Muscle layer of colon (tissue), 2 donors: Measurements from ENCODE around the gene RPL19.

Experiments
- H3K27ac ChIP-seq: one replicate; pipeline ENCODE4 v1.7.0; 2013; ENCODE audit warnings: low read depth, mild to moderate bottlenecking, low read length, moderate library complexity
- H3K27me3 ChIP-seq, 2 donors: one replicate each; pipeline ENCODE4 v1.7.0; 2013; ENCODE audit warnings: low read length in 2 of 2, mild to moderate bottlenecking in 2 of 2; ENCODE audit not compliant: insufficient read depth in 2 of 2, control insufficient read depth in 1 of 2
- H3K36me3 ChIP-seq: one replicate; pipeline ENCODE4 v1.7.0; 2013; ENCODE audit warnings: mild to moderate bottlenecking, low read length; ENCODE audit not compliant: insufficient read depth
- H3K4me1 ChIP-seq: one replicate; pipeline ENCODE4 v1.7.0; 2013; ENCODE audit warnings: mild to moderate bottlenecking, low read length; ENCODE audit not compliant: insufficient read depth
- H3K4me3 ChIP-seq, 2 donors: one replicate each; pipeline ENCODE4 v1.7.0; 2013; ENCODE audit warnings: low read length in 2 of 2, low read depth in 1 of 2, mild to moderate bottlenecking in 1 of 2, moderate library complexity in 1 of 2
- H3K9ac ChIP-seq: one replicate; pipeline ENCODE4 v1.7.0; 2013; ENCODE audit warnings: low read length
- H3K9me3 ChIP-seq: one replicate; pipeline ENCODE4 v1.7.0; 2013; ENCODE audit warnings: mild to moderate bottlenecking, low read length
- donor health status: abdominal sarcoma.
- donor health status: Adenocarcinoma of cecum.

Gene RPL19

DNA sequence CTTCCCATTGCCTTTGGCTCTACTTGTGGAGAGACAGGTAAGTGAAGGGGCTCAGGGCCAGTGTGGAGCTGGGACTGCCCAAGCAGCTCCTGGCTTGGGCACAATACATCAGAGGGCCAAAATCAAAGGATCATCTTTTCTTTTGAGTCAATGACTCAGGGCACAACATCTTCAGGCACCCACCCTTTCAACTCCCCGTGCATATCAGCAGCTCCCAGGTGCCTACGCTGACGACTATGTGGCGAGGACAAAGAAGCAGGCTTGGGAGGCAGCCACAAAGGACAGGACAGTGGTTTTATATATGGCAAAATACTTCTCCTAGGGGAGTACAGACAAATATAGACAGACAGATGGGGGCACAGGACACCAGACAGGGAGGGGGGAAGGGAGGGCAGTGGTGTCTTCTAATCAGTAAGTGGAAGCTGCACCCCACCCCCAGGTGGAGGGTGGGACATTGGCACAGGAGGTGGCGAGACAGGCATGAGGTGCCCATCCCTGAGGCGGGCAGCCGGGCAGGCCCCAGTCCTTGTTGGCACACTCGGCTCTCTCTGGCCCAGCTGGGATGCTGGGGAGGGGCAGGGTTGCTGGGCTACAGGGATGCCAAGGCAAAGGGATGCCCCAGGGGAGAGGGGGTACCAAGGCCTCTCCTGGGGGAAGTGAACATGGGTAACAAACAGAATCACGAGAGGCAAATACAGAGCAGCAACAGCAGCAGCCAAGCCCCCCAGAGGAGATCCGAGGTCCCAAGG, 26.4 kb upstream of the RPL19 start:
- H3K27ac ChIP-seq, result no peak overlapping the region
- no peaks in the 10 kb centered on the region for H3K9me3 ChIP-seq
- no peaks in the 10 kb centered on the region for H3K4me1 ChIP-seq
- H3K4me3 ChIP-seq, result no peak overlapping the region
- peaks cover 4% of the 10 kb centered on the region for H3K36me3 ChIP-seq
- no peaks in the 10 kb centered on the region for H3K27me3 ChIP-seq
- H3K9ac ChIP-seq, result no peak overlapping the region

DNA sequence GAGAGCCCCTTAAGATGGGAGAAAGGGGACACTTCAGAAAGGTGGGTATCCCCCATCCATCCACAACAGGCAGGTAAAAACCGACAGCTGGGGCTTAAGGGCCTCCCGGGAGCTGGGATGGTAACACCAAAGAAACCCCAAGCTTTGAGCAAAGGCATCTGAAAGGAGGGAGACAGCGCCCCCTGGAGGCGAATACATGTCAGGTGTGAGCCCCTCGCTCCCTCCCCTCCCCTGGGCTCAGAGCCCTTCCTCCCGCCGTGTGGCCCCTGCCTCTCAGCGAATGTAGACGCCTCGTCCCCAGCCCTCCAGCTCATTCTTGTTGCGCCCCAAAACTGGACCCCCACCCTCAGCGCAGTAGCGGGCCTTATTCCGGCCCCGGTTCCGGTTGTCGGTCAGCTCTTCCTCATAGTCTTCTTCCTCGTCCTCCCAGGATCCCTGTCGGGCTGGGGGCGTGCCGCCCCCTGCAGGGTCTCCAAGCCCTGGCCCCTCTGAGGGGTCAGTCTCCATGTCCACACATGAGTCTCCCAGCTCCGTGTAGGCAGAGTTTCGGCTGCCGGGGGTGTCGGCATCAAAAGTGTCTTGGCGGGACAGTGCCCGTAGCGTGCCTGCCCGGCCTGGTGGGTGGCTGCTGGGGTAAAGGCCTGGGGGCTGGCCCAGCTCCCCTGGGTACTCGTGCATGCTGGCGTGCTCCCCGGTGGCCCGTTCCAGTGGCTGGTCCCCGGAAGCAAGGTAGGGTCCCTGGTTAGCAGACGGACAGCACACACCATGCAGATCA, 25.0 kb upstream of the RPL19 start:
- no peak overlapping the region for H3K27ac ChIP-seq
- H3K4me1 ChIP-seq, result no peaks in the 10 kb centered on the region
- peaks cover 4% of the 10 kb centered on the region for H3K36me3 ChIP-seq
- H3K4me3 ChIP-seq, result no peak overlapping the region
- H3K9me3 ChIP-seq, result no peaks in the 10 kb centered on the region
- H3K9ac ChIP-seq, result no peak overlapping the region
- H3K27me3 ChIP-seq, result no peaks in the 10 kb centered on the region

DNA sequence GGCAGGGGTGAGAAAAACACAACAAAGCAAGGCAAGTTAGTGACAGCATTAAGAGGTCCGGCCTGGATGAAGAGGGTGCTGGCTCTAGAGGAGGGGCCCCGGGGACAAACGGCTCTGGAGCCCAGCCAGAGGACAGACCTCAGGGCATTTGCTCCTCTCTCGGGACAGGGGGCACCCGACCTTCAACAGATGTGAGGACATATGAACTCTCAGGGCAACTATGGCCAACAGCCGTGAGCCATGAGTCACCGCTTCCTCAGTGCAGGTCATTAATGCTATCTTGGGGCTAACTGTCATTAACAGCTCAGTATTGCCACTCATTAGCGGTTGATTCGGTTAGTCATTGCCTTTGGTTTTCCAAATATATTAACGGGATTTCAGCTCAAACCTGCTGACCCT, 24.4 kb upstream of the RPL19 start:
- Histone ChIP-seq H3K9ac (no peak overlapping the region), H3K27ac (no peak overlapping the region), H3K36me3 (peaks cover 4% of the 10 kb centered on the region), H3K4me1 (no peaks in the 10 kb centered on the region), H3K4me3 (no peak overlapping the region), H3K27me3 (no peaks in the 10 kb centered on the region), H3K9me3 (no peaks in the 10 kb centered on the region)

DNA sequence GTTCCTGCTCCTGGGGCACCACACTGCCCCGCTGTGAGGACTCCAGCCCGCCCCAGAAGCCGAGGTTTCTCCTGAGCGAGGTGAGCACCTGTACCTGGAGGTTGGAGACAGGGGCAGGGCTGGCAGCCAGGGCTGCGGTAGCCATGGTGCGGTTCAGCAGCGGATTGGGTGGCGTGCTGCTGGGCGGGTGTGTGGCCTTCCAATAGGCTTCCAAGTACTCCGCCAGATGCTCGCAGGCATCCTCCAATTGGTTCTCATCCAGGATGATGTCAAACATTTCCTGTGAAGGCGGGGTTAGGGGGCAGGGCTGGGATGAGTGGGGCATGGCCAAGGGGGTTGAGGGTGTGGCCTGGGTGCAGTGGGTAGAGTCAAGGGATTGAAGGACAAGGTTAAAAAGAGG, 22.8 kb upstream of the RPL19 start:
- no peaks in the 10 kb centered on the region for H3K9me3 ChIP-seq
- H3K27ac ChIP-seq, result no peak overlapping the region
- H3K4me1 ChIP-seq, result no peaks in the 10 kb centered on the region
- H3K36me3 ChIP-seq, result peaks cover 4% of the 10 kb centered on the region
- no peak overlapping the region for H3K4me3 ChIP-seq
- H3K9ac ChIP-seq, result no peak overlapping the region
- no peaks in the 10 kb centered on the region for H3K27me3 ChIP-seq

DNA sequence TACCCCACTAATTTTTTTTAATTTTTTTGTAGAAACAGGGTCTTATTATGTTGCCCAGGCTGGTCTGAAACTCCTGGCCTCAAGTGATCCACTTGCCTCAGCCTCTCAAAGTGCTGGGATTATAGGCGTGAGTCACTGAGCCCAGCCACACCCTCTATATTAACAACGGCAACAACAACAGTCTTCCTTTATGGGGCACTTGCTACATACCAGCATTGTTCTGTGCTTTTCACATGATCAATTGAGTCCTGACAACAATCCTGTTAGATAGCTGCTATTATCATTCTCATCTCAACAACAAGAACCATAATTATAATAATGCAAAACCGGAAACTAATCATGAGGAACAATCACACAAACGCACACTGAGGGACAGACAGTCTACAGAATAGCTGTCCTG, 21.5 kb upstream of the RPL19 start:
- H3K4me1 ChIP-seq, result no peaks in the 10 kb centered on the region
- H3K9me3 ChIP-seq, result no peaks in the 10 kb centered on the region
- no peak overlapping the region for H3K9ac ChIP-seq
- no peak overlapping the region for H3K27ac ChIP-seq
- peaks cover 5% of the 10 kb centered on the region for H3K36me3 ChIP-seq
- no peak overlapping the region for H3K4me3 ChIP-seq
- H3K27me3 ChIP-seq, result no peaks in the 10 kb centered on the region

DNA sequence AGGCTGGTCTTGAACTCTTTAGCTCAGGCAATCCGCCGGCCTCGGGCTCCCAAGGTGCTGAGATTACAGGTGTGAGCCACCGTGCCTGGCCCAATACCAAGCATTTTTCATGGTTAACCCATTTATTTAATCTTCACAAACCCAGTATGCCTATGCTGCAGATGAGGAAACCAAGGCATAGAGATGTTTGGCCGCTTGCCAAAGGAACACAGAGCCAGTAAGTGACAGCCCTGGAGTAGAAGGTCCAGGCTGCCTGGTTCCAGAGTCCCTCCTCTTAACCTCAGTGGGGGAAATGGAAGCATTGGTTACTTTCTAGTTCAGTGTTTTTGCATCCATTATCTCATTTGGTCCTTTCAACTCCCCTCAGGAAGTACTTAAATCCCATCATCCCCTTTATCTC, 18.8 kb upstream of the RPL19 start:
- Histone ChIP-seq H3K27me3 (no peaks in the 10 kb centered on the region), H3K27ac (no peak overlapping the region), H3K4me1 (no peaks in the 10 kb centered on the region), H3K9ac (no peak overlapping the region), H3K4me3 (no peak overlapping the region), H3K9me3 (no peaks in the 10 kb centered on the region), H3K36me3 (peaks cover 26% of the 10 kb centered on the region)

DNA sequence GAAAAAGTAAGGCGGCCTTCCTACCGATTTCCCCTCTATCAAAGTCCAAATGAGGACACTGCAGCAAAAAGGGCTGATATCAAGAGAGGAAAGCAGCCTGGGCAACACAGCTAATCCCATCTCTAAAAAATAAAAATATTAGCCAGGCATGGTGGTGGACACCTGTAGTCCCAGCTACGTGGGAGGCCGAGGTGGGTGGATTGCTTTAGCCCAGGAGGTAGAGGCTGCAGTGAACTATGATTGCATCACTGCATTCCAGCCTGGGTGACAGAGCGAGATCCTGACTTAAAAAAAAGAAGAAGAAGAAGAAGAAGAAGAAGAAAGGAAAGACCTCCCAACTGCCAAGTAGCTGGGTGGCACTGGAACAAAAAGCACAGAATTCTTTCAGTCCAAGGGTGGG, 17.0 kb upstream of the RPL19 start:
- H3K9me3 ChIP-seq, result no peaks in the 10 kb centered on the region
- H3K27ac ChIP-seq, result no peak overlapping the region
- H3K36me3 ChIP-seq, result peaks cover 36% of the 10 kb centered on the region
- no peaks in the 10 kb centered on the region for H3K4me1 ChIP-seq
- no peak overlapping the region for H3K9ac ChIP-seq
- no peaks in the 10 kb centered on the region for H3K27me3 ChIP-seq
- H3K4me3 ChIP-seq, result no peak overlapping the region

DNA sequence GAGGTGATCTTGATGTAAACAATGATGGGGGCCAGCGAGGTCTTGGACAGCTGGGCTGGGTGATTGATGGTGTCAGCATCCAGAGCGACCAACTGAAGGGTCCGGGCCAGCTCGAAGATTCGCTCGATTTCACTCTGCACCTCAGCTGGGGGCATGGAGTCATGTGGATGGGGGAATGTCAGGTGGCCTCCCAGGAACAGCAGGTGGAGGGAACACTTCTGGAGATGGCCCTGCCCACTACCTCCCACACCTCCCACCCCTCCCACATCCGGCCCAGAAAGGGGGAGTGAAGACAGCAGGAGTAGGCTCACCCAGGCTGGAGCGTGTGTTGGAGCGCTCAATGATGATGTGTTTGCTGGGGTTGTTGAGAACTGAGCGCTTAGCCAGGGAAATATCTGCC, 16.4 kb upstream of the RPL19 start:
- Histone ChIP-seq H3K9ac (no peak overlapping the region), H3K27me3 (no peaks in the 10 kb centered on the region), H3K27ac (no peak overlapping the region), H3K4me3 (no peak overlapping the region), H3K36me3 (peaks cover 36% of the 10 kb centered on the region), H3K9me3 (no peaks in the 10 kb centered on the region), H3K4me1 (no peaks in the 10 kb centered on the region)

DNA sequence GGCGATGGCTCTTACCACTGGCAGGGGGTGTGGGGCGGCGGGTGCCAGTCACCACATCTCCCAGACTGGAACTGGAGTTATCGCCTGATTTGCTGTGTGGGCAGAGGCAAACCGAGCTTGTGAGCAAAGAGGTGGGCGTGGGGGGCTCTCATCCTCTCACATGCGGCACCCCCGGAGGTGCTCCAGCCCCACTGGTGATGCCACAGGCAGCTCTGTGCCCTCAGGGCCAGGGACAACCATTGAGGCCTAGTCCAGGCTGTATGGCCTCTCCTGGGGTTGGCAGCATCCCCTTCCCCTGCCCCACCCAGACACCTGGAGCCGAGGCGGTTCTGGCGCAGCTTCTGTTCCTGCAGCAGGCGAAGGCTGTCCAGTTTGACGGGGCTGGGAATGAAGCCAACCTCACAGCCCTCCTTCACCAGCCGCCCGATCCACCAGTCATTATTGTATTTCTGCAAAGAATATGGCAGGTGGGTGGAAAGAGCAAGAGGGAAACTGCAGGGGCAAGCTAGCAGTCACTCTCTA, 13.5 kb upstream of the RPL19 start:
- Histone ChIP-seq H3K9ac (no peak overlapping the region), H3K4me3 (no peak overlapping the region), H3K36me3 (peaks cover 40% of the 10 kb centered on the region), H3K9me3 (no peaks in the 10 kb centered on the region), H3K4me1 (no peaks in the 10 kb centered on the region), H3K27ac (no peak overlapping the region), H3K27me3 (no peaks in the 10 kb centered on the region)

DNA sequence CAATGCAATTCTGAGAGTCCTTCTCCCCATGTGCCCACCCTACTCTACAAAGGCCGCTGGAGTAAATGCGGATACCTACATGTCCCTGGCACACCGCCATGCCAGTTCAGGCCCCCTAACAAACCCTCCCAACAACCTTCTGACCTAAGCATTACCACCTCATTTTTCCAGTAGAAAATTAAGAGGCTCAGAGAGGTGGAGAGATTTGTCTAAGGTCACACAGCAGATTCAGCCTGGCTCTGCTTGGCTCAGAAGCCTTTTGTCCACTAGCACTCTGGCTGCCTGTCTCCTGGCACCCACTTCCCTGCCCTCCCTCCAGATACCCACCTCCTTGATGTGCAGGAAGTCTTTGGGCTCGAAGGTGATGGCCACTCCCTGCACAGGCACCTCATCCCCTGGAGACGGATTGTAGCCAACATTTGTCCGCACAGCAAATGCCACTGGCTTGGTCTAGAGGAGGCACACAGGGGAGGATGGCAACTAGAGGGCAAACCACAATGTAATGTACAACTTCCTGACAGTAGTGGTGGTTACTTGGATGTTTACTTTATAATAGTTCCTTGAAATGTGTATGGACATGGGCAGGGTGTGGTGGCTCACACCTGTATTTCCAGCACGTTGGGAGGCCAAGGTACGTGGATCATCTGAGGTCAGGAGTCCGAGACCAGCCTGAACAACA, 12.8 kb upstream of the RPL19 start:
- no peaks in the 10 kb centered on the region for H3K27me3 ChIP-seq
- no peaks in the 10 kb centered on the region for H3K9me3 ChIP-seq
- peaks cover 48% of the 10 kb centered on the region for H3K36me3 ChIP-seq
- H3K27ac ChIP-seq, result no peak overlapping the region
- no peak overlapping the region for H3K4me3 ChIP-seq
- H3K4me1 ChIP-seq, result no peaks in the 10 kb centered on the region
- H3K9ac ChIP-seq, result no peak overlapping the region

DNA sequence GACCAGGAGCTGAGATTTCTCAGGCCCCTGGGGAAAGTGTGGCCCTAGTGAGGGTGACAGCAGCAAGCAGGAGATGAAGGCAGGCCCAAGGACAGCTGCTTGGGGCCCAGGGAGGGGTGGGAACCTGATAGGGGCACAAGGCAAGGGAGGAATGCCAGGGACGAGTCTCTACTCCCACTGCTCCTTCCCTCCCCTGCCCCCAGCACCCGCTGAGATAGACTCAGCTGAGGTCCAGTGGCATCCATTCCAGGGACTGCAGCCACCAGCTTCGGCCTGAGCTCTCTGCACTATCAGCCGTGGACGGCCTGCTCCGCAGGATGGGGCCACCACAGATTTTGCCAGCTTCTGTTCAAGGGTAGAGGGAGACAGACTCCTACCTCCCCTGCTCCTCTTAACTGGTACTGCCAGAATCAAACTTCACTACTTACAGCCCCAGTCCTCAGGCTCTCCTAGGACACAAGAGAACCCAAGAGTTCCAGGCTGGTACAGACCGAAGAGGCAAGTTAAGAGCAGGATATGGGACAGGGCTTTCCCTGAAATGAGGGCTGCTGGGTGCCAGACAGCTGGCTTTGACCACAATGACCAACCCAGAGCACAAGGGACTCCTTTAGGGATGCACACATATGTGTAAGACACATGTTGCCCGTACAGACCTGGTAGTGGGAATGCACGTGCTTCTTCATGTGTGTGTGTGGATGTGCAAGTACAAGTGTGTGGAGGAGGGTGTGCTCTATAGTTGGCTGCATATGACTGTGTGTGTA, 8.2 kb upstream of the RPL19 start:
- no peak overlapping the region for H3K9ac ChIP-seq

More for the DNA sequence above, 8.2 kb upstream of the RPL19 start:
- no peak overlapping the region for H3K4me3 ChIP-seq
- no peak overlapping the region for H3K27ac ChIP-seq
- peaks cover 20% of the 10 kb centered on the region for H3K4me1 ChIP-seq
- H3K9me3 ChIP-seq, result no peaks in the 10 kb centered on the region
- H3K36me3 ChIP-seq, result peaks cover 27% of the 10 kb centered on the region
- no peaks in the 10 kb centered on the region for H3K27me3 ChIP-seq
